WTC11 (cell line): Measurements from ENCODE around the gene DNAH7. TPM values are rescaled to one million over a fixed set of nuclear protein-coding genes. Genes with fewer than 3 reads are reported as not detected.

ENCODE experiments used
- ATAC-seq: fragments of 200-7000 bp; cut with Tn5 transposase; 2 replicates; pipeline ENCODE4 v1.10.0; 2021; ENCODE audit warnings: mild to moderate bottlenecking, moderate library complexity
- CTCF ChIA-PET: fragments of 300-600 bp; sonication (Branson Sonifier 250); formaldehyde crosslinking; loops from one replicate; lab custom pipeline; 2021; ENCODE audit warnings: antibody characterized with exemption; lab: Charles Lee
- POLR2A ChIA-PET: fragments of 350-600 bp; sonication (Branson Sonifier 250); formaldehyde crosslinking; loops from one replicate; lab custom pipeline; 2021; ENCODE audit warnings: antibody characterized with exemption; lab: Charles Lee
- DNase-seq: peaks from one replicate; pipeline ENCODE4 v3.0.0; 2021; ENCODE audit warnings: low spot score
- H3K27ac Mint-ChIP-seq: 2 replicates; pipeline ENCODE4 v1.8.0; 2021; ENCODE audit warnings: mixed read lengths
- H3K27me3 Mint-ChIP-seq: 2 replicates; pipeline ENCODE4 v1.8.0; 2021; ENCODE audit warnings: low read depth, mild to moderate bottlenecking, moderate library complexity, mixed read lengths
- H3K36me3 Mint-ChIP-seq: 2 replicates; pipeline ENCODE4 v1.8.0; 2021; ENCODE audit warnings: mixed read lengths
- H3K4me1 Mint-ChIP-seq: 2 replicates; pipeline ENCODE4 v1.8.0; 2022; ENCODE audit warnings: mixed read lengths
- H3K4me3 Mint-ChIP-seq: 2 replicates; pipeline ENCODE4 v1.8.0; 2021; ENCODE audit warnings: mild to moderate bottlenecking, moderate library complexity, mixed read lengths
- H3K9me3 Mint-ChIP-seq: 2 replicates; pipeline ENCODE4 v1.8.0; 2021; ENCODE audit warnings: mixed read lengths
- CREB1 ChIP-seq: sonication (generic); formaldehyde crosslinking; IDR thresholded peaks from 2 replicates; pipeline ENCODE4 v1.8.0; 2023; ENCODE audit warnings: mild to moderate bottlenecking, missing genetic modification reagents
- ETV6 ChIP-seq: sonication (generic); formaldehyde crosslinking; IDR thresholded peaks from 2 replicates; pipeline ENCODE4 v1.8.1; 2022; ENCODE audit warnings: mild to moderate bottlenecking, missing genetic modification reagents
- FOXK1 ChIP-seq: sonication (generic); formaldehyde crosslinking; IDR thresholded peaks from 2 replicates; pipeline ENCODE4 v1.8.0; 2022; ENCODE audit warnings: mild to moderate bottlenecking, moderate library complexity, missing genetic modification reagents
- NFATC4 ChIP-seq: fragments of 250-450 bp; sonication (Bioruptor Pico); IDR thresholded peaks from 2 replicates; pipeline ENCODE4 v1.9.0; 2021; ENCODE audit warnings: mild to moderate bottlenecking
- NFE2L1 ChIP-seq: sonication (generic); formaldehyde crosslinking; IDR thresholded peaks from 2 replicates; pipeline ENCODE4 v1.8.1; 2023; ENCODE audit warnings: missing genetic modification reagents
- NR2C2 ChIP-seq: sonication (generic); formaldehyde crosslinking; IDR thresholded peaks from 2 replicates; pipeline ENCODE4 v1.8.0; 2022; ENCODE audit warnings: mild to moderate bottlenecking, missing genetic modification reagents
- RELA ChIP-seq: sonication (generic); formaldehyde crosslinking; IDR thresholded peaks from 2 replicates; pipeline ENCODE4 v1.8.1; 2022; ENCODE audit warnings: missing genetic modification reagents, mild to moderate bottlenecking, borderline replicate concordance
- SP1 ChIP-seq: sonication (generic); formaldehyde crosslinking; conservative IDR thresholded peaks from 2 replicates; pipeline ENCODE4 v1.8.1; 2022; ENCODE audit warnings: missing genetic modification reagents
- TP53 ChIP-seq: sonication (generic); formaldehyde crosslinking; IDR thresholded peaks from 2 replicates; pipeline ENCODE4 v1.8.1; 2023; ENCODE audit warnings: mild to moderate bottlenecking, missing genetic modification reagents
- ZNF121 ChIP-seq: sonication (generic); formaldehyde crosslinking; IDR thresholded peaks from 2 replicates; pipeline ENCODE4 v1.8.0; 2023; ENCODE audit warnings: missing genetic modification reagents
- ZNF317 ChIP-seq: sonication (generic); formaldehyde crosslinking; IDR thresholded peaks from 2 replicates; pipeline ENCODE4 v1.8.1; 2023; ENCODE audit warnings: low read depth, mild to moderate bottlenecking, moderate library complexity, missing genetic modification reagents, borderline replicate concordance
- total RNA-seq: library from RNA; stranded (reverse); gene quantifications from 3 replicates; pipeline ENCODE4 v1.2.3, GENCODE V29; 2021
- TF ChIP-seq, protein P1 (sequence below): fragments of 250-450 bp; sonication (Bioruptor Pico); IDR thresholded peaks from 2 replicates; pipeline ENCODE4 v1.9.0; 2021; ENCODE audit warnings: moderate library complexity, mild to moderate bottlenecking, inconsistent platforms, borderline replicate concordance
- TF ChIP-seq, protein P2 (sequence below): sonication (generic); formaldehyde crosslinking; IDR thresholded peaks from 2 replicates; pipeline ENCODE4 v1.8.0; 2022; ENCODE audit warnings: mild to moderate bottlenecking, missing genetic modification reagents
- TF ChIP-seq, protein P3 (sequence below): sonication (generic); formaldehyde crosslinking; IDR thresholded peaks from 2 replicates; pipeline ENCODE4 v1.8.0; 2023; ENCODE audit warnings: missing genetic modification reagents
- TF ChIP-seq, protein P4 (sequence below): sonication (generic); formaldehyde crosslinking; IDR thresholded peaks from 2 replicates; pipeline ENCODE4 v1.8.0; 2022; ENCODE audit warnings: mild to moderate bottlenecking, missing genetic modification reagents
- TF ChIP-seq, protein P5 (sequence below): fragments of 250-450 bp; sonication (Bioruptor Pico); IDR thresholded peaks from 2 replicates; pipeline ENCODE4 v2.1.2; 2022; ENCODE audit warnings: mild to moderate bottlenecking, moderate library complexity
- TF ChIP-seq, protein P6 (sequence below): sonication (generic); formaldehyde crosslinking; IDR thresholded peaks from 2 replicates; pipeline ENCODE4 v1.8.1; 2023; ENCODE audit warnings: mild to moderate bottlenecking, missing genetic modification reagents, moderate library complexity
- TF ChIP-seq, protein P7 (sequence below): fragments of 250-450 bp; sonication (Bioruptor Pico); IDR thresholded peaks from 2 replicates; pipeline ENCODE4 v1.9.0; 2021; ENCODE audit warnings: mild to moderate bottlenecking, borderline replicate concordance
- TF ChIP-seq, protein P8 (sequence below): sonication (generic); formaldehyde crosslinking; conservative IDR thresholded peaks from 2 replicates; pipeline ENCODE4 v1.8.1; 2023; ENCODE audit warnings: mild to moderate bottlenecking, low read depth, missing genetic modification reagents, moderate library complexity
- TF ChIP-seq, protein P9 (sequence below): sonication (generic); formaldehyde crosslinking; IDR thresholded peaks from 2 replicates; pipeline ENCODE4 v1.8.1; 2022; ENCODE audit warnings: missing genetic modification reagents, borderline replicate concordance

DNAH7 gene
- total RNA-seq, 1 experiment from 2014 or later, result 0.04 TPM

DNA sequence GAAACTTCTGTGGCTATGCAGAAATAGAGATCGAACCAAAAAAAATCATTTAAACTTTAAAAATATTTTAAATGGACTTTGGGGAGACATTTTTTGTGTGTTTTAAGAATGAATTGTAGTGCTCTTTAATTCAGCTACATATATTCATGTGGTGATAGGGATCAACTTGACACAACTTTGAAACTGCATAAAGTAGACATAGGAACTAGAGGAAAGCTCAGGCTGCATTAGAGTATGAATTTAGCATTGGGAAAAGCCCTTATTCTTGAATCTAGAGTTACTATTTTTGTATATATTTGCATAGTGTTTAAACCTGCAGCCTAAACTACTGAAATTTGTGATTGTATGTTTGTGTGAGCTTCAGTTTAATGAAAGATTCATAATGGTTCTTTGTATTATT lies 333.3 kb downstream of the DNAH7 start:
- Mint-ChIP-seq H3K36me3 (peaks cover 50% of the 10 kb centered on the region), H3K4me3 (no peak overlapping the region), H3K4me1 (no peaks in the 10 kb centered on the region), H3K27me3 (no peaks in the 10 kb centered on the region), H3K27ac (no peak overlapping the region), H3K9me3 (no peaks in the 10 kb centered on the region)
- POLR2A ChIA-PET, result no interaction called here
- CTCF ChIA-PET, result no interaction called here
- ATAC-seq (no peak), DNase-seq (no peak)
- TF ChIP-seq ETV6 (CRISPR knock-in tag), result no peak
- TF ChIP-seq ZNF121, result no peak
- TF ChIP-seq FOXK1 (CRISPR knock-in tag), result no peak
- TF ChIP-seq, protein P1, sequence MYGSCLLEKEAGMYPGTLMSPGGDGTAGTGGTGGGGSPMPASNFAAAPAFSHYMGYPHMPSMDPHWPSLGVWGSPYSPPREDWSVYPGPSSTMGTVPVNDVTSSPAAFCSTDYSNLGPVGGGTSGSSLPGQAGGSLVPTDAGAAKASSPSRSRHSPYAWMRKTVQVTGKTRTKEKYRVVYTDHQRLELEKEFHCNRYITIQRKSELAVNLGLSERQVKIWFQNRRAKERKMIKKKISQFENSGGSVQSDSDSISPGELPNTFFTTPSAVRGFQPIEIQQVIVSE (CRISPR knock-in tag), result no peak
- no peak for TF ChIP-seq SP1
- TF ChIP-seq, protein P2, sequence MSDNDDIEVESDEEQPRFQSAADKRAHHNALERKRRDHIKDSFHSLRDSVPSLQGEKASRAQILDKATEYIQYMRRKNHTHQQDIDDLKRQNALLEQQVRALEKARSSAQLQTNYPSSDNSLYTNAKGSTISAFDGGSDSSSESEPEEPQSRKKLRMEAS (CRISPR knock-in tag), result no peak
- TF ChIP-seq, protein P3, sequence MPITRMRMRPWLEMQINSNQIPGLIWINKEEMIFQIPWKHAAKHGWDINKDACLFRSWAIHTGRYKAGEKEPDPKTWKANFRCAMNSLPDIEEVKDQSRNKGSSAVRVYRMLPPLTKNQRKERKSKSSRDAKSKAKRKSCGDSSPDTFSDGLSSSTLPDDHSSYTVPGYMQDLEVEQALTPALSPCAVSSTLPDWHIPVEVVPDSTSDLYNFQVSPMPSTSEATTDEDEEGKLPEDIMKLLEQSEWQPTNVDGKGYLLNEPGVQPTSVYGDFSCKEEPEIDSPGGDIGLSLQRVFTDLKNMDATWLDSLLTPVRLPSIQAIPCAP (CRISPR knock-in tag), result no peak
- TF ChIP-seq, protein P4, sequence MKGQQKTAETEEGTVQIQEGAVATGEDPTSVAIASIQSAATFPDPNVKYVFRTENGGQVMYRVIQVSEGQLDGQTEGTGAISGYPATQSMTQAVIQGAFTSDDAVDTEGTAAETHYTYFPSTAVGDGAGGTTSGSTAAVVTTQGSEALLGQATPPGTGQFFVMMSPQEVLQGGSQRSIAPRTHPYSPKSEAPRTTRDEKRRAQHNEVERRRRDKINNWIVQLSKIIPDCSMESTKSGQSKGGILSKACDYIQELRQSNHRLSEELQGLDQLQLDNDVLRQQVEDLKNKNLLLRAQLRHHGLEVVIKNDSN (CRISPR knock-in tag), result no peak
- TF ChIP-seq, protein P5, sequence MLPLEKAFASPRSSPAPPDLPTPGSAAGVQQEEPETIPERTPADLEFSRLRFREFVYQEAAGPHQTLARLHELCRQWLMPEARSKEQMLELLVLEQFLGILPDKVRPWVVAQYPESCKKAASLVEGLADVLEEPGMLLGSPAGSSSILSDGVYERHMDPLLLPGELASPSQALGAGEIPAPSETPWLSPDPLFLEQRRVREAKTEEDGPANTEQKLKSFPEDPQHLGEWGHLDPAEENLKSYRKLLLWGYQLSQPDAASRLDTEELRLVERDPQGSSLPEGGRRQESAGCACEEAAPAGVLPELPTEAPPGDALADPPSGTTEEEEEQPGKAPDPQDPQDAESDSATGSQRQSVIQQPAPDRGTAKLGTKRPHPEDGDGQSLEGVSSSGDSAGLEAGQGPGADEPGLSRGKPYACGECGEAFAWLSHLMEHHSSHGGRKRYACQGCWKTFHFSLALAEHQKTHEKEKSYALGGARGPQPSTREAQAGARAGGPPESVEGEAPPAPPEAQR (CRISPR knock-in tag), result no peak
- TF ChIP-seq, protein P6, sequence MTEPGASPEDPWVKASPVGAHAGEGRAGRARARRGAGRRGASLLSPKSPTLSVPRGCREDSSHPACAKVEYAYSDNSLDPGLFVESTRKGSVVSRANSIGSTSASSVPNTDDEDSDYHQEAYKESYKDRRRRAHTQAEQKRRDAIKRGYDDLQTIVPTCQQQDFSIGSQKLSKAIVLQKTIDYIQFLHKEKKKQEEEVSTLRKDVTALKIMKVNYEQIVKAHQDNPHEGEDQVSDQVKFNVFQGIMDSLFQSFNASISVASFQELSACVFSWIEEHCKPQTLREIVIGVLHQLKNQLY (CRISPR knock-in tag), result no peak
- TF ChIP-seq RELA, result no peak
- TF ChIP-seq CREB1, result no peak
- TF ChIP-seq NFATC4 (CRISPR knock-in tag), result no peak
- TF ChIP-seq, protein P7, sequence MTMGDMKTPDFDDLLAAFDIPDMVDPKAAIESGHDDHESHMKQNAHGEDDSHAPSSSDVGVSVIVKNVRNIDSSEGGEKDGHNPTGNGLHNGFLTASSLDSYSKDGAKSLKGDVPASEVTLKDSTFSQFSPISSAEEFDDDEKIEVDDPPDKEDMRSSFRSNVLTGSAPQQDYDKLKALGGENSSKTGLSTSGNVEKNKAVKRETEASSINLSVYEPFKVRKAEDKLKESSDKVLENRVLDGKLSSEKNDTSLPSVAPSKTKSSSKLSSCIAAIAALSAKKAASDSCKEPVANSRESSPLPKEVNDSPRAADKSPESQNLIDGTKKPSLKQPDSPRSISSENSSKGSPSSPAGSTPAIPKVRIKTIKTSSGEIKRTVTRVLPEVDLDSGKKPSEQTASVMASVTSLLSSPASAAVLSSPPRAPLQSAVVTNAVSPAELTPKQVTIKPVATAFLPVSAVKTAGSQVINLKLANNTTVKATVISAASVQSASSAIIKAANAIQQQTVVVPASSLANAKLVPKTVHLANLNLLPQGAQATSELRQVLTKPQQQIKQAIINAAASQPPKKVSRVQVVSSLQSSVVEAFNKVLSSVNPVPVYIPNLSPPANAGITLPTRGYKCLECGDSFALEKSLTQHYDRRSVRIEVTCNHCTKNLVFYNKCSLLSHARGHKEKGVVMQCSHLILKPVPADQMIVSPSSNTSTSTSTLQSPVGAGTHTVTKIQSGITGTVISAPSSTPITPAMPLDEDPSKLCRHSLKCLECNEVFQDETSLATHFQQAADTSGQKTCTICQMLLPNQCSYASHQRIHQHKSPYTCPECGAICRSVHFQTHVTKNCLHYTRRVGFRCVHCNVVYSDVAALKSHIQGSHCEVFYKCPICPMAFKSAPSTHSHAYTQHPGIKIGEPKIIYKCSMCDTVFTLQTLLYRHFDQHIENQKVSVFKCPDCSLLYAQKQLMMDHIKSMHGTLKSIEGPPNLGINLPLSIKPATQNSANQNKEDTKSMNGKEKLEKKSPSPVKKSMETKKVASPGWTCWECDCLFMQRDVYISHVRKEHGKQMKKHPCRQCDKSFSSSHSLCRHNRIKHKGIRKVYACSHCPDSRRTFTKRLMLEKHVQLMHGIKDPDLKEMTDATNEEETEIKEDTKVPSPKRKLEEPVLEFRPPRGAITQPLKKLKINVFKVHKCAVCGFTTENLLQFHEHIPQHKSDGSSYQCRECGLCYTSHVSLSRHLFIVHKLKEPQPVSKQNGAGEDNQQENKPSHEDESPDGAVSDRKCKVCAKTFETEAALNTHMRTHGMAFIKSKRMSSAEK (CRISPR knock-in tag), result no peak
- TF ChIP-seq, protein P8, sequence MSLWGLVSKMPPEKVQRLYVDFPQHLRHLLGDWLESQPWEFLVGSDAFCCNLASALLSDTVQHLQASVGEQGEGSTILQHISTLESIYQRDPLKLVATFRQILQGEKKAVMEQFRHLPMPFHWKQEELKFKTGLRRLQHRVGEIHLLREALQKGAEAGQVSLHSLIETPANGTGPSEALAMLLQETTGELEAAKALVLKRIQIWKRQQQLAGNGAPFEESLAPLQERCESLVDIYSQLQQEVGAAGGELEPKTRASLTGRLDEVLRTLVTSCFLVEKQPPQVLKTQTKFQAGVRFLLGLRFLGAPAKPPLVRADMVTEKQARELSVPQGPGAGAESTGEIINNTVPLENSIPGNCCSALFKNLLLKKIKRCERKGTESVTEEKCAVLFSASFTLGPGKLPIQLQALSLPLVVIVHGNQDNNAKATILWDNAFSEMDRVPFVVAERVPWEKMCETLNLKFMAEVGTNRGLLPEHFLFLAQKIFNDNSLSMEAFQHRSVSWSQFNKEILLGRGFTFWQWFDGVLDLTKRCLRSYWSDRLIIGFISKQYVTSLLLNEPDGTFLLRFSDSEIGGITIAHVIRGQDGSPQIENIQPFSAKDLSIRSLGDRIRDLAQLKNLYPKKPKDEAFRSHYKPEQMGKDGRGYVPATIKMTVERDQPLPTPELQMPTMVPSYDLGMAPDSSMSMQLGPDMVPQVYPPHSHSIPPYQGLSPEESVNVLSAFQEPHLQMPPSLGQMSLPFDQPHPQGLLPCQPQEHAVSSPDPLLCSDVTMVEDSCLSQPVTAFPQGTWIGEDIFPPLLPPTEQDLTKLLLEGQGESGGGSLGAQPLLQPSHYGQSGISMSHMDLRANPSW (CRISPR knock-in tag), result no peak
- no peak for TF ChIP-seq NR2C2 (CRISPR knock-in tag)
- TF ChIP-seq, protein P9, sequence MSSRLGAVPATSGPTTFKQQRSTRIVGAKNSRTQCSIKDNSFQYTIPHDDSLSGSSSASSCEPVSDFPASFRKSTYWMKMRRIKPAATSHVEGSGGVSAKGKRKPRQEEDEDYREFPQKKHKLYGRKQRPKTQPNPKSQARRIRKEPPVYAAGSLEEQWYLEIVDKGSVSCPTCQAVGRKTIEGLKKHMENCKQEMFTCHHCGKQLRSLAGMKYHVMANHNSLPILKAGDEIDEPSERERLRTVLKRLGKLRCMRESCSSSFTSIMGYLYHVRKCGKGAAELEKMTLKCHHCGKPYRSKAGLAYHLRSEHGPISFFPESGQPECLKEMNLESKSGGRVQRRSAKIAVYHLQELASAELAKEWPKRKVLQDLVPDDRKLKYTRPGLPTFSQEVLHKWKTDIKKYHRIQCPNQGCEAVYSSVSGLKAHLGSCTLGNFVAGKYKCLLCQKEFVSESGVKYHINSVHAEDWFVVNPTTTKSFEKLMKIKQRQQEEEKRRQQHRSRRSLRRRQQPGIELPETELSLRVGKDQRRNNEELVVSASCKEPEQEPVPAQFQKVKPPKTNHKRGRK (CRISPR knock-in tag), result no peak
- no peak for TF ChIP-seq ZNF317 (CRISPR knock-in tag)
- no peak for TF ChIP-seq TP53
- no peak for TF ChIP-seq NFE2L1
